Mucosa of descending colon (tissue), 3 donors: Measurements from ENCODE around the gene TSPAN6. TPM values are rescaled to one million over a fixed set of nuclear protein-coding genes. Genes with fewer than 3 reads are reported as not detected.

Experiments
- ATAC-seq: fragments of 200-7000 bp; cut with Tn5 transposase; one replicate; pipeline ENCODE4 v1.9.1; 2020; ENCODE audit warnings: mild to moderate bottlenecking, moderate library complexity
- DNase-seq, 3 donors: peaks; one replicate each; pipeline ENCODE4 v3.0.0-alpha.2; 2020
- H3K36me3 ChIP-seq: fragments of 200-600 bp; one replicate; pipeline ENCODE4 v1.8.0; 2021; ENCODE audit warnings: low read depth, mild to moderate bottlenecking
- H3K4me1 ChIP-seq: fragments of 200-600 bp; one replicate; pipeline ENCODE4 v1.8.0; 2021; ENCODE audit warnings: low read depth, mild to moderate bottlenecking
- H3K4me3 ChIP-seq: fragments of 200-600 bp; one replicate; pipeline ENCODE4 v1.8.0; 2021; ENCODE audit warnings: mild to moderate bottlenecking
- H3K9me3 ChIP-seq: fragments of 200-600 bp; one replicate; pipeline ENCODE4 v1.8.0; 2021; ENCODE audit warnings: mild to moderate bottlenecking
- intact Hi-C, 2 donors: fragments of 100-400 bp; cut with DNase I in 1 of 2; cut with micrococcal nuclease in 1 of 2; formaldehyde crosslinking; loops; one replicate each; pipeline versions ENCODE4 v1.11.0 to v1.11.1; 2022; cut with DNase I, micrococcal nuclease
- long read RNA-seq, 2 donors: library from polyadenylated mRNA; unstranded; transcript quantifications; one replicate each; pipeline ENCODE4 v2.0.0, GENCODE V29; 2019 to 2021
- total RNA-seq, 3 donors: library from RNA; stranded (reverse); fragmentation: NEBNext Ultra II Directional in 2 of 3; extraction: Animal tissue kit (Norgen Biotek cat#: 25700) in 2 of 3; gene quantifications; one replicate each; pipeline versions ENCODE4 v1.2.1 to v1.2.4, GENCODE V29; 2021 to 2023
- TF ChIP-seq, protein P1 (sequence below): fragments of 200-600 bp; IDR thresholded peaks from one replicate; pipeline ENCODE4 v1.8.0; 2022; ENCODE audit warnings: antibody characterized with exemption, mild to moderate bottlenecking
- donor health status: DM: no; HTN: no; CAD: no; lungs with moderate emphysema.
- donor health status: DM: no; HTN: no; CAD: no.
- donor health status: DM: no; HTN: yes; CAD: no.

TSPAN6 gene, protein sequence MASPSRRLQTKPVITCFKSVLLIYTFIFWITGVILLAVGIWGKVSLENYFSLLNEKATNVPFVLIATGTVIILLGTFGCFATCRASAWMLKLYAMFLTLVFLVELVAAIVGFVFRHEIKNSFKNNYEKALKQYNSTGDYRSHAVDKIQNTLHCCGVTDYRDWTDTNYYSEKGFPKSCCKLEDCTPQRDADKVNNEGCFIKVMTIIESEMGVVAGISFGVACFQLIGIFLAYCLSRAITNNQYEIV
- total RNA-seq: 100 to 1,000 TPM in 2 of 3 donors, 10 to 100 TPM in 1; 63.0 to 132 (median 111) TPM
- long read RNA-seq, donor 1, transcript TSPAN6-201 (8 exons, 2,206 nt): major isoform, 69 of 79 reads
- long read RNA-seq, donor 1, partial matches to known transcripts: 1 of 79 reads
- long read RNA-seq, donor 1, other reads (novel, unspliced or antisense): 9 of 79 reads
- long read RNA-seq, donor 2, transcript TSPAN6-201 (8 exons, 2,206 nt): major isoform, 186 of 204 reads
- long read RNA-seq, donor 2, partial matches to known transcripts: 6 of 204 reads
- long read RNA-seq, donor 2, other reads (novel, unspliced or antisense): 12 of 204 reads

DNA sequence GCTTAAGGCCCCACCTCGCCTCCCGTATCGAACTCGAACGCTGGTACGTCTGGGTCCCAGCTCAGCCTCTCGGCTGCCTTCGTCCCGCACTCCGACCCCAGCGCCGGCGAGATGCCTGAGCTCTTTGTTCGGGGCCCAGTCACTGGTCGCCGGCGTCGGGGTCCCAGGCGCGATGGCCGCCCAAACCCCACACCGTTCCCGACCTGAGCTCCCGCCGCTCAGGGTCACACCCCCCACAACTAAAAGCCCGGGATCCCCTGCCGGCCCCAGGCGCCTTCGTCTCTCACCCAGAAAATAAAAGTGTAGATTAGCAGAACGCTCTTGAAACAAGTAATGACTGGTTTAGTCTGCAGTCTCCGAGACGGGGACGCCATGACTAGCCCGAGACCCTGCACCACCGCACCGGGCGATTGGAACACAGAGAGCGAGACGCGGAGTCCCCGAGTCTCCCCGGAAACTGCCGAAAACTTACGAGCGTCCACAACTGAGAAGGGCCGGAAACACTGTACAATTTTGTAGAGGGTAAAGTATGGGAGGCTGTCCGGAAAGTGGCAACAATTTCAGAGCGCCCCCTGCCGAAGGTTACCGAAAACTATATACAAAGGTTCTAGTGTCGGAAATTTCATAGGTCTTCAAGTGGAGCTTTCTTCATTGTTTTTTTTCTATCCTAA, at the start of gene TSPAN6:
TSS of gene TSPAN6 (minus strand) at position 486 of the 671 bp plus-strand sequence. CDS start at position 374, 112 bp downstream.
- H3K36me3 ChIP-seq: no peaks in the 10 kb centered on the region
- no peaks in the 10 kb centered on the region for H3K9me3 ChIP-seq
- ATAC-seq: peak; percentile 97
- no peaks in the 10 kb centered on the region for H3K4me1 ChIP-seq
- TF ChIP-seq, protein P1, sequence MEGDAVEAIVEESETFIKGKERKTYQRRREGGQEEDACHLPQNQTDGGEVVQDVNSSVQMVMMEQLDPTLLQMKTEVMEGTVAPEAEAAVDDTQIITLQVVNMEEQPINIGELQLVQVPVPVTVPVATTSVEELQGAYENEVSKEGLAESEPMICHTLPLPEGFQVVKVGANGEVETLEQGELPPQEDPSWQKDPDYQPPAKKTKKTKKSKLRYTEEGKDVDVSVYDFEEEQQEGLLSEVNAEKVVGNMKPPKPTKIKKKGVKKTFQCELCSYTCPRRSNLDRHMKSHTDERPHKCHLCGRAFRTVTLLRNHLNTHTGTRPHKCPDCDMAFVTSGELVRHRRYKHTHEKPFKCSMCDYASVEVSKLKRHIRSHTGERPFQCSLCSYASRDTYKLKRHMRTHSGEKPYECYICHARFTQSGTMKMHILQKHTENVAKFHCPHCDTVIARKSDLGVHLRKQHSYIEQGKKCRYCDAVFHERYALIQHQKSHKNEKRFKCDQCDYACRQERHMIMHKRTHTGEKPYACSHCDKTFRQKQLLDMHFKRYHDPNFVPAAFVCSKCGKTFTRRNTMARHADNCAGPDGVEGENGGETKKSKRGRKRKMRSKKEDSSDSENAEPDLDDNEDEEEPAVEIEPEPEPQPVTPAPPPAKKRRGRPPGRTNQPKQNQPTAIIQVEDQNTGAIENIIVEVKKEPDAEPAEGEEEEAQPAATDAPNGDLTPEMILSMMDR: no peak
- peak; percentile 74 to 86 (median 84) for DNase-seq
- intact Hi-C loops: no loop called here
- H3K4me3 ChIP-seq: peak within 1 kb of the TSS; percentile 38

DNA sequence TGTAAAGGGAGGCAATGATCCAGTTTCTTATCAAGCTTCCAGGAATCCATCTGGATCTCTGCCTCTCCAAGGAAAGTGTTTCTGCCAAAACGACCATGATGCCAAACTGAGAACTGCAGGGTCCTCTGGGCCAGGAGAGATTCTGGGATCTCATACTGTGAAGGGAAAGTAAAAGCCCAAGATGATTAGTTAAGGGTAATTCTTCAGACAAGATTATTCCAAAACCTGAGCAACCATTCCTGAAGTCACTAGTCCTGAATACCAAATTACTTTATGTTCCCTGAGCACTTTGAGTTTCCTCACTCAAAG, 49.3 kb upstream of the TSPAN6 start:
- ATAC-seq (no peak), DNase-seq (no peak)
- H3K36me3 ChIP-seq: no peaks in the 10 kb centered on the region
- intact Hi-C loops: loop anchor here (2.0 to 5.0 kb wide), 2 partner anchors 81 to 83 kb away; no protein-coding TSS in a partner anchor
- no peak overlapping the region for H3K4me3 ChIP-seq
- no peaks in the 10 kb centered on the region for H3K9me3 ChIP-seq
- H3K4me1 ChIP-seq: no peaks in the 10 kb centered on the region
- TF ChIP-seq, protein P1: no peak

DNA sequence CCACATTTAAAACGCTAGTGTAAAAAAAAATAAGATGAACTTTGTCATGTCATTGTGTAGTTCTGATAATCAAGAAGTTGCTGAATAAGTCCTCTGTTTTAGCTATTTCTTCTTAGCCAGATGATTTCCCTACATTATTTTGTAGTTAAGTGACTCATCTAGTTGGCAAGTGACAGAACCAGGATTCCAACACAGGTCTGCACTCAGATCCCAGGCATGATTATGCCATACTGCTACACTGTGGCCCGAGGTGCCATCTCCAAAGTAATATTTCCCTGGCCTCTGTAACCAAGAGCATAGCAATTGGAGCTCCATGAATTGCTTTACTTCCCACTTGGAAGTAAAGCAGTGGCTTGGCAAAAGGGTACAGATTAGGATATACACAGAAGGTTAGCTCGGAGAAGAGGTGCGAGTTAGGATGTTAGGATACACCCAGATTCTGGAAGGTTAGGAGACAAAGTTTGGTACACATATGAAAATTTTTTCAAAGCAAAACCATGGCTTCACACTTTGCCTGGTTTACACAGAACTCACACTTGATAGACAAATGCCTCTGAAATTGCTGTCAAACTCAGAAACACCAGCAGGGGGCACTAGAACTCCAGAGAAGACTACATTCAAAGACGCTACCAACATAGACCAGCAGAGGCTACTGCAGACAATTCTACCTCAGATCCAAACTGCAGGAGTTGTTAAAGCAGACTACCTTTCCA, 48.8 kb upstream of the TSPAN6 start:
- ATAC-seq (peak; percentile 97), DNase-seq (peak in 1 of 3 donors; percentile 85)
- H3K9me3 ChIP-seq: no peaks in the 10 kb centered on the region
- TF ChIP-seq, protein P1: peak; percentile 57
- H3K4me1 ChIP-seq: no peaks in the 10 kb centered on the region
- H3K36me3 ChIP-seq: no peaks in the 10 kb centered on the region
- intact Hi-C loops: loop anchor here (2.0 to 5.0 kb wide), 2 partner anchors 82 to 83 kb away; no protein-coding TSS in a partner anchor
- H3K4me3 ChIP-seq: no peak overlapping the region

DNA sequence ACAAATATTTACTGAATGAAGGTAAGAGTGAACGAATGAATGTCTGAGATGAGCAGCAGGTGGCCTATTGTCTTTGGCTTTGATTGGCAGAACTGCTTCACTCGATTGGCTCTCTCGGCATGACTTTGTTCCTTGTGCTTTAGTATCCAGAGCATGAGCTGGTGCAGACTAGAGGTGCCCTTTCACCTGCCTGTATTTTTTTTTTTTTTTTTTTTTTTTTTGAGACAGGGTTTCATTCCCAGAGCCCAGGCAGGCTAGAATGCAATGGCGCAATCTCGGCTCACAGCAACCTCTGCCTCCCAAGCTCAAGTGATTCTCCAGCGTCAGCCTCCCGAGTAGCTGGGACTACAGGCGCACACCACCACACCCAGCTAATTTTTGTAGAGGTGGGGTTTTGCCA, 46.3 kb upstream of the TSPAN6 start:
- H3K9me3 ChIP-seq: no peaks in the 10 kb centered on the region
- no peak overlapping the region for H3K4me3 ChIP-seq
- H3K36me3 ChIP-seq: no peaks in the 10 kb centered on the region
- intact Hi-C loops: no loop called here
- ATAC-seq: no peak
- DNase-seq: no peak
- no peaks in the 10 kb centered on the region for H3K4me1 ChIP-seq
- TF ChIP-seq, protein P1: no peak

DNA sequence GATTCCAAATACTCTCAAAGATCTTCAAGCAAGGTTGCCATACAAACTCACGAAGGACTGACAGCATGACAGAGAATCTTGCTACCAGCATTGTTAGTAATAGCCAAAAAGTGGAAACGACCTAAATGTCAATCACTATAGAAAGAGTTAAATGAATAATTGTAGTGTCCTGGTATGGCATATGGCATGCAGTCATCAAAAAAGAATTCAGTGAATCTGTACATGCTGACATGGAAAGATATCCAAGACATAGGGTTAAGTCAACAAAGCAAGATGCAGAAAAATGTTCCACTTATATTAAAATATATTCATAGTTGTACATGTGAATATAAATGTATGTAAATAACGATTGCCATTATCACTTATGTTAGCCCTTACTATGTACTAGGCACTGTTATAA, 45.0 kb upstream of the TSPAN6 start:
- H3K36me3 ChIP-seq: no peaks in the 10 kb centered on the region
- H3K9me3 ChIP-seq: no peaks in the 10 kb centered on the region
- no peak overlapping the region for H3K4me3 ChIP-seq
- ATAC-seq (no peak), DNase-seq (no peak)
- TF ChIP-seq, protein P1: no peak
- H3K4me1 ChIP-seq: no peaks in the 10 kb centered on the region
- intact Hi-C loops: no loop called here
